Upper lobe of left lung (tissue), 6 donors: ENCODE measurements around the gene RASGEF1B. TPM values are rescaled to one million over a fixed set of nuclear protein-coding genes. Genes with fewer than 3 reads are reported as not detected.
A peak's percentile ranks its signal among the peaks of the same experiment; 100 is the strongest.

Experiments used
- ATAC-seq, 2 donors: fragments of 200-7000 bp; cut with Tn5 transposase; one replicate each; pipeline ENCODE4 v1.9.1; 2022; ENCODE audit warnings: mild to moderate bottlenecking in 2 of 2, moderate library complexity in 2 of 2; ENCODE audit not compliant: low FRiP score in 2 of 2
- DNase-seq, 2 donors: peaks; one replicate each; pipeline ENCODE4 v3.0.0-alpha.2; 2019 to 2020
- H3K27ac ChIP-seq, 4 donors: fragments of 200-600 bp; sonication (generic); one replicate each; pipeline ENCODE4 v1.5.1; 2016 to 2019
- H3K27me3 ChIP-seq, 4 donors: fragments of 200-600 bp; sonication (generic); one replicate each; pipeline ENCODE4 v1.5.1; 2017 to 2019
- H3K36me3 ChIP-seq, 4 donors: fragments of 200-600 bp; sonication (generic); one replicate each; pipeline ENCODE4 v1.5.1; 2016 to 2019
- H3K4me1 ChIP-seq, 4 donors: fragments of 200-600 bp; sonication (generic); one replicate each; pipeline ENCODE4 v1.5.1; 2018 to 2019
- H3K4me3 ChIP-seq, 4 donors: fragments of 200-600 bp; sonication (generic); one replicate each; pipeline ENCODE4 v1.5.1; 2017 to 2019; ENCODE audit warnings: mild to moderate bottlenecking in 2 of 4, moderate library complexity in 1 of 4
- H3K9me3 ChIP-seq, 4 donors: fragments of 200-600 bp; sonication (generic); one replicate each; pipeline ENCODE4 v1.5.1; 2018 to 2019
- CTCF ChIP-seq, 6 experiments: fragments of 450-650 bp in 4 of 6; fragments of 200-600 bp in 2 of 6; sonication (generic) in 2 of 6; IDR thresholded peaks; one replicate each; pipeline ENCODE4 v1.5.1; 2016 to 2019; ENCODE audit warnings: antibody characterized with exemption in 6 of 6
- EP300 ChIP-seq, 4 donors: sonication (generic); formaldehyde crosslinking; IDR thresholded peaks; one replicate each; pipeline ENCODE4 v1.5.1; 2017; ENCODE audit warnings: antibody characterized with exemption in 4 of 4, control low read depth in 2 of 4
- POLR2A ChIP-seq, 4 donors: fragments of 450-650 bp; IDR thresholded peaks; one replicate each; pipeline ENCODE4 v1.5.1; 2016 to 2017; ENCODE audit warnings: antibody characterized with exemption in 4 of 4, mild to moderate bottlenecking in 2 of 4
- POLR2AphosphoS5 ChIP-seq, 2 donors: sonication (generic); formaldehyde crosslinking; IDR thresholded peaks; one replicate each; pipeline ENCODE4 v1.5.1; 2017; ENCODE audit warnings: antibody characterized with exemption in 2 of 2
- WGBS, 2 donors: methylation state at CpG; one replicate each; pipeline ENCODE4 v1.1.5; 2017 to 2018; 5-methylcytosine and 5-hydroxymethylcytosine counted together
- total RNA-seq, 6 donors: library from RNA; depleted of rRNA in 4 of 6; stranded (reverse); fragments of >200 nt in 4 of 6; gene quantifications; one replicate each; pipeline versions ENCODE4 v1.1.0 to v1.2.1, GENCODE V29; 2016 to 2021
- donor health status: DM: no; HTN: no; CAD: no; lungs with moderate emphysema.
- donor health status: DM: no; HTN: yes; CAD: no; lungs with severe emphysema.

RASGEF1B gene
- total RNA-seq, 6 donors from 2014 or later, result 45.7 to 81.2 (median 71.4) TPM

GRCh38 chr4:81472281-81473182 is 825 bp upstream of the RASGEF1B start:
- Histone ChIP-seq H3K4me1 (peaks cover 13 to 43% (median 24%) of the 10 kb centered on the region in 4 donors), H3K27ac (peak overlapping the region; percentile 87 to 96 (median 94)), H3K4me3 (peak overlapping the region in 3 of 4 donors; percentile 62 to 75 (median 74)), H3K27me3 (no peaks in the 10 kb centered on the region), H3K9me3 (no peaks in the 10 kb centered on the region), H3K36me3 (no peaks in the 10 kb centered on the region)
- DNase-seq (peak in 1 of 2 donors; percentile 47), ATAC-seq (peak; percentile 55 to 64)
- TF ChIP-seq POLR2A (IDR thresholded peaks at IDR 0.05) (no peak), CTCF (IDR thresholded peaks at IDR 0.05) (peak in 3 of 6 experiments; percentile 31 to 48 (median 42)), POLR2AphosphoS5 (IDR thresholded peaks at IDR 0.05) (no peak)
- 29 to 41% methylated on average over 9 of the region's 9 CpGs for WGBS, 2 donors

- 0 to 1% methylated on average over 8 to 19 of the region's 21 CpGs for WGBS, 2 donors
- TF ChIP-seq POLR2A (IDR thresholded peaks at IDR 0.05) (no peak), POLR2AphosphoS5 (IDR thresholded peaks at IDR 0.05) (no peak), EP300 (IDR thresholded peaks at IDR 0.05) (no peak), CTCF (IDR thresholded peaks at IDR 0.05) (no peak)
- ATAC-seq (peak; percentile 35 to 38), DNase-seq (no peak)
- H3K27ac ChIP-seq, result peak overlapping the region; percentile 87 to 96 (median 94)
- H3K36me3 ChIP-seq, result no peaks in the 10 kb centered on the region
- no peaks in the 10 kb centered on the region for H3K9me3 ChIP-seq
- no peaks in the 10 kb centered on the region for H3K27me3 ChIP-seq
- H3K4me3 ChIP-seq, result peak overlapping the region; percentile 62 to 90 (median 74)
- H3K4me1 ChIP-seq, result peaks cover 21 to 44% (median 33%) of the 10 kb centered on the region in 4 donors
These were observed 464 bp downstream of the RASGEF1B start for GRCh38 chr4:81471298-81471587.

DNA sequence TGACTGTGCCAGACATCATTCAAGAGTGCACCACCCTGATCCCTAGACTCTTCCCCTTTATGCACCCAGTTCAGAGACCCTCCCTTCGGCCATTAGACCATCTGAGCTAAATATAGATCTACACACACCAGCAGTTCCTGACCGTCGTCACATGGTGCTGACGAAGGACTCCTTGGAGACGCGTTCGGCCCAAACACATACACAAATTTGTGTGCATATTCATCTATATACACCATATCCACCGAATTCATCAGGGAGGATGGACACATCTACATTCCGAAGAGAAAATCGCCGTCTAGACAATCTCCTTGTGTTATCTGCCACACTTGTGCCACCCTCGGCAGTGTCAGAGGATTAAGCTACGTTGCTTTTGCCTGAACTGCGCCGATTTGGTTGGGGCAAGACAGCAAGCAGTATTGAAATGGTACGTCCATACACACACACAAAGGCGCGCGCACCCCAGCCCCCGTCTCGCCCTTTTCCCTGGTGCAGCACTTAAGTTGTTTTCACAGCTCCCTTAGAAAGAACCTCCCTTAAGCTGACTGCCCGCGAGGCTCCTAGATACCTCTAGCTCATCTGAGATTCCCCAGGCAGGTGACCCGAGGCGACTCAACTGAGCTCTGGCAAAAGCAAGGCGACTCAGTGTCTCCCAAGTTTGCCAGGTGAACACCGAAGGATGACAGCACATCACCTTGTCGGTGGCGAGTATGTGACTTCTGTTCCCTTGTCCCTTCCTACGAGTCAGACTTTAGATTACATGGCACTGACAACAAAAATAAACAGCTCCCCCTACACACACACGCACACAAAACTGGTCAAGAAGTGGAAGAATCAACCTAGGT is 1.0 kb downstream of the RASGEF1B start:
- 0 to 1% methylated on average over 30 to 31 of the region's 31 CpGs for WGBS, 2 donors
- no peaks in the 10 kb centered on the region for H3K9me3 ChIP-seq
- DNase-seq (peak; percentile 84 to 87), ATAC-seq (peak; percentile 59 to 78)
- H3K4me3 ChIP-seq, result peak overlapping the region; percentile 62 to 90 (median 74)
- no peaks in the 10 kb centered on the region for H3K36me3 ChIP-seq
- no peaks in the 10 kb centered on the region for H3K27me3 ChIP-seq
- peak in 1 of 4 donors; percentile 9 for TF ChIP-seq EP300 (IDR thresholded peaks at IDR 0.05)
- TF ChIP-seq CTCF (IDR thresholded peaks at IDR 0.05), result no peak
- peak; percentile 51 to 69 for TF ChIP-seq POLR2AphosphoS5 (IDR thresholded peaks at IDR 0.05)
- TF ChIP-seq POLR2A (IDR thresholded peaks at IDR 0.05), result peak in 3 of 4 donors; percentile 44 to 81 (median 66)
- peaks cover 24 to 47% (median 33%) of the 10 kb centered on the region in 4 donors for H3K4me1 ChIP-seq
- H3K27ac ChIP-seq, result peak overlapping the region; percentile 87 to 96 (median 94)

DNA sequence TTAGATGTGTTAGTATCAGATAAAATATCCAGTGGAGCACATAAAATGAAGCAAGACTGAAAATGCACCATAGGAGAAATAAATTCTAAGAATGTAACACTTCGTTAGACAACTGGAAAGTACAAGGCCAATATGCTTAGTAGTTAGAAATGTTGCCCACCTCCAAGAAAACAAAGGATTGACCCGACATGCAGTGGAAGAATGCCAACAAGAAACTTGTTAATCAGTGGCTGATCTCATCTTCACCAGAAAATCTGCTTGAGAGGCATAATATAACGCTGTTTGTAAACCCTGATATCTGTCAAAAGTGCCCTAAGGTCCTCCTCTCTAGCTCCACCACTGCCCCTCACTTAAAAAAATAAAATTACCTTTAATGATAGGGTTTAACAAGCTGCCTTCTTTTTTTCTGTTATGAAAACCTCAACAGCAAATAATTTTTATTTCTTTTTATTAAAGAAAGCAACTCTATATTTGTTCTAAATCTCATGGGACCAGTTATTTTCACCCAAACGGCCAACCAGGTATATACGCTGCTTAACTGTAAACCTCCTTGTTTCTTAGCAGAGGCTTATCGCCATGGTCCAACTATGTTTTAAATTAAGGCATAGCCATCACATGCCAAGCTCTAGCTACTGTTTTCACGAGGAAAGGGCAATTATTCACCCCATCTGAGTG is 1.8 kb downstream of the RASGEF1B start:
- no peak for DNase-seq
- H3K4me1 ChIP-seq, result peaks cover 24 to 55% (median 36%) of the 10 kb centered on the region in 4 donors

More for the DNA sequence above, 1.8 kb downstream of the RASGEF1B start:
- H3K36me3 ChIP-seq, result no peaks in the 10 kb centered on the region
- no peak for ATAC-seq
- peak overlapping the region; percentile 62 to 90 (median 74) for H3K4me3 ChIP-seq
- no peaks in the 10 kb centered on the region for H3K27me3 ChIP-seq
- 22 to 26% methylated on average over 7 of the region's 7 CpGs for WGBS, 2 donors
- H3K9me3 ChIP-seq, result no peaks in the 10 kb centered on the region
- H3K27ac ChIP-seq, result peak overlapping the region; percentile 87 to 96 (median 94)
- TF ChIP-seq POLR2AphosphoS5 (IDR thresholded peaks at IDR 0.05) (no peak), POLR2A (IDR thresholded peaks at IDR 0.05) (no peak), CTCF (IDR thresholded peaks at IDR 0.05) (no peak), EP300 (IDR thresholded peaks at IDR 0.05) (no peak)
